K562 (cell line): Measurements from ENCODE around the gene B4GALNT2. TPM values are rescaled to one million over a fixed set of nuclear protein-coding genes. Genes with fewer than 3 reads are reported as not detected.
A peak's percentile ranks its signal among the peaks of the same experiment; 100 is the strongest.

Experiments
- ATAC-seq: fragments of 200-7000 bp; cut with Tn5 transposase; 3 replicates; pipeline ENCODE4 v1.9.1; 2020; ENCODE audit warnings: moderate library complexity
- BruUV-seq: library from RNA; stranded (reverse); fragments of 400-500 nt; replicated peaks from 2 replicates; lab custom pipeline; 2021; lab: Mats Ljungman, UMichigan
- CTCF ChIA-PET: fragments of 300-600 bp; formaldehyde crosslinking; extraction: SDS; loops from one replicate; lab custom pipeline; 2021; ENCODE audit warnings: low intra/inter-chr PET ratio; lab: Yijun Ruan, JAX
- POLR2A ChIA-PET: fragments of 300-600, 350-650 bp; sonication (Branson Sonifier 250); formaldehyde crosslinking; extraction: SDS; loops from one replicate; lab custom pipeline; 2021; ENCODE audit warnings: antibody characterized with exemption, inconsistent platforms; lab: Yijun Ruan, JAX
- DNase-seq, 4 experiments: peaks; one replicate each; pipeline versions ENCODE4 v3.0.0 to v3.0.0-alpha.2; 2011 to 2018; ENCODE audit warnings: low spot score in 3 of 4, mixed read lengths in 3 of 4; ENCODE audit errors: extremely low read depth in 1 of 4
- FAIRE-seq: peaks from 2 replicates; lab custom pipeline; 2011; peaks lifted over from hg19 to GRCh38; lab: Jason Lieb, UNC
- H2AFZ ChIP-seq: 2 replicates; pipeline ENCODE4 v1.6.0; 2011; ENCODE audit warnings: low read depth, low read length, control low read depth, inconsistent platforms
- H3K27ac ChIP-seq: fragments of 200-600 bp; 3 replicates; pipeline ENCODE4 v1.8.0; 2011; ENCODE audit warnings: low read depth, mild to moderate bottlenecking, control low read depth, inconsistent platforms, low read length, moderate library complexity, mixed read lengths; ENCODE audit errors: extremely low read depth
- H3K27me3 ChIP-seq, 2 experiments: fragments of 300-600 bp in 1 of 2; 2 replicates in 1 of 2; 3 replicates in 1 of 2; pipeline versions ENCODE4 v1.6.0 to v1.8.0; 2011; ENCODE audit warnings: inconsistent platforms in 2 of 2, low read length in 2 of 2, mild to moderate bottlenecking in 1 of 2, mixed read lengths in 1 of 2, moderate library complexity in 1 of 2; ENCODE audit not compliant: control insufficient read depth in 2 of 2, insufficient read depth in 2 of 2
- H3K36me3 ChIP-seq: fragments of 300-600 bp; 3 replicates; pipeline ENCODE4 v1.8.0; 2011; ENCODE audit warnings: mild to moderate bottlenecking, low read length, inconsistent platforms; ENCODE audit not compliant: control insufficient read depth, insufficient read depth
- H3K4me1 ChIP-seq, 2 experiments: fragments of 200-600 bp in 1 of 2; replicated peaks in 1 of 2; 2 replicates in 1 of 2; 3 replicates in 1 of 2; pipeline versions ENCODE4 v1.5.1 to v1.8.0; 2011; ENCODE audit warnings: inconsistent platforms in 2 of 2, low read length in 2 of 2, mild to moderate bottlenecking in 1 of 2, mixed read lengths in 1 of 2, moderate library complexity in 1 of 2; ENCODE audit not compliant: control insufficient read depth in 2 of 2, insufficient read depth in 2 of 2
- H3K4me2 ChIP-seq: 2 replicates; pipeline ENCODE4 v1.6.1; 2011; ENCODE audit warnings: low read length, control low read depth, inconsistent platforms, mixed read lengths; ENCODE audit not compliant: insufficient read depth
- H3K4me3 ChIP-seq: fragments of 200-600 bp; sonication (generic), shearing (Covaris generic); 2 replicates; pipeline ENCODE4 v1.5.1; 2016; ENCODE audit warnings: control low read depth, inconsistent platforms
- H3K79me2 ChIP-seq: fragments of 200-600 bp; 3 replicates; pipeline ENCODE4 v1.8.0; 2011; ENCODE audit warnings: low read length, inconsistent platforms; ENCODE audit not compliant: control insufficient read depth, insufficient read depth
- H3K9ac ChIP-seq, 2 experiments: 2 replicates each; pipeline versions ENCODE4 v1.6.0 to v1.6.1; 2011; ENCODE audit warnings: low read depth in 2 of 2, low read length in 2 of 2, control low read depth in 1 of 2, inconsistent platforms in 1 of 2, mild to moderate bottlenecking in 1 of 2, mixed read lengths in 1 of 2; ENCODE audit not compliant: insufficient read depth in 1 of 2
- H3K9me1 ChIP-seq: one replicate; pipeline ENCODE4 v1.6.0; 2011; ENCODE audit warnings: inconsistent platforms, mild to moderate bottlenecking, low read length, moderate library complexity; ENCODE audit not compliant: control insufficient read depth, insufficient read depth
- H3K9me3 ChIP-seq: replicated peaks from 2 replicates; pipeline ENCODE4 v1.5.1; 2011; ENCODE audit warnings: low read depth, low read length, inconsistent platforms; ENCODE audit not compliant: control insufficient read depth, insufficient read depth
- H4K20me1 ChIP-seq: replicated peaks from 2 replicates; pipeline ENCODE4 v1.6.1; 2011; ENCODE audit warnings: low read length, inconsistent platforms, mixed read lengths; ENCODE audit not compliant: control insufficient read depth, insufficient read depth
- BCL6 ChIP-seq: fragments of 250-450 bp; sonication (Bioruptor Pico); IDR thresholded peaks from 2 replicates; pipeline ENCODE4 v1.4.0; 2020
- BRF2 ChIP-seq: IDR thresholded peaks from 3 replicates; pipeline ENCODE4 v1.6.1; 2011; ENCODE audit warnings: borderline replicate concordance, mild to moderate bottlenecking; ENCODE audit not compliant: insufficient read length, insufficient read depth
- E2F4 ChIP-seq: sonication (generic); formaldehyde crosslinking; IDR thresholded peaks from 2 replicates; pipeline ENCODE4 v1.8.0; 2022; ENCODE audit warnings: mild to moderate bottlenecking, low read depth, missing genetic modification reagents
- ELK1 ChIP-seq: sonication (generic); formaldehyde crosslinking; IDR thresholded peaks from 2 replicates; pipeline ENCODE4 v1.8.1; 2022; ENCODE audit warnings: missing genetic modification reagents
- FOS ChIP-seq: IDR thresholded peaks from 3 replicates; pipeline ENCODE4 v1.6.1; 2011; ENCODE audit not compliant: insufficient read length; ENCODE audit errors: extremely low read depth
- FOXA1 ChIP-seq: fragments of 450-650 bp; IDR thresholded peaks from 2 replicates; pipeline ENCODE4 v1.6.1; 2016; ENCODE audit warnings: mild to moderate bottlenecking, borderline replicate concordance
- MEF2A ChIP-seq: IDR thresholded peaks from 2 replicates; pipeline ENCODE4 v1.6.1; 2011; ENCODE audit warnings: low read depth, mild to moderate bottlenecking, low read length, moderate library complexity; ENCODE audit not compliant: control insufficient read depth
- SAFB2 ChIP-seq: fragments of 200-400 bp; formaldehyde crosslinking; IDR thresholded peaks from 2 replicates; pipeline ENCODE4 v1.6.1; 2018; ENCODE audit warnings: borderline replicate concordance, low read length, low read depth, moderate library complexity; ENCODE audit not compliant: severe bottlenecking
- SMC3 ChIP-seq: conservative IDR thresholded peaks from 2 replicates; pipeline ENCODE4 v1.6.1; 2011; ENCODE audit warnings: low read depth, low read length, improper control_type of control experiment; ENCODE audit not compliant: insufficient read depth
- STAT5A ChIP-seq: IDR thresholded peaks from 2 replicates; pipeline ENCODE4 v1.6.1; 2012; ENCODE audit warnings: low read length, inconsistent platforms, borderline replicate concordance
- ZBTB8A ChIP-seq: fragments of 450-650 bp; IDR thresholded peaks from 2 replicates; pipeline ENCODE4 v1.6.1; 2018; ENCODE audit warnings: mild to moderate bottlenecking, moderate library complexity; ENCODE audit not compliant: partially characterized antibody
- ZNF140 ChIP-seq: fragments of 250-450 bp; sonication (Bioruptor Pico); IDR thresholded peaks from 2 replicates; pipeline ENCODE4 v1.8.0; 2021; ENCODE audit warnings: moderate library complexity, mild to moderate bottlenecking, inconsistent platforms
- WGBS: fragments of 100-300 bp; shearing (Covaris generic); methylation state at CpG from one replicate; pipeline ENCODE4 v1.1.6; 2016; ENCODE audit warnings: low coverage, mixed read lengths; ENCODE audit not compliant: insufficient coverage; ENCODE audit errors: missing lambda C conversion rate; 5-methylcytosine and 5-hydroxymethylcytosine counted together
- in situ Hi-C: fragments of 300-500 bp; cut with MboI; formaldehyde crosslinking; loops from 4 replicates; pipeline ENCODE4 v1.15.0; 2018; ENCODE audit warnings: inconsistent platforms, mixed read lengths
- intact Hi-C: fragments of 100-400 bp; cut with micrococcal nuclease; formaldehyde crosslinking; loops from 2 replicates; pipeline ENCODE4 v1.14.2; 2022
- polyA plus RNA-seq, 8 experiments: library from polyadenylated mRNA; depleted of rRNA in 4 of 8; stranded (reverse) in 5 of 8; unstranded in 3 of 8; fragments of >200 nt; fragmentation: Nextera tagmentation in 2 of 8; fragmentation: Illumina TruSeq in 1 of 8; extraction: Ambion mirVana in 2 of 8; extraction: Trizol in 1 of 8; gene quantifications; 2 replicates each; pipeline versions ENCODE4 v1.2.1 to v1.2.3, GENCODE V29; 2011 to 2014; ENCODE audit warnings: inconsistent platforms in 1 of 8, missing spikeins in 1 of 8
- total RNA-seq, 7 experiments: library from RNA; depleted of rRNA in 6 of 7; stranded (reverse); fragments of >200 nt in 6 of 7; fragmentation: Illumina TruSeq in 2 of 7; extraction: Trizol in 2 of 7; gene quantifications; 2 replicates each; pipeline versions ENCODE4 v1.2.1 to v1.2.3, GENCODE V29; 2011 to 2021; ENCODE audit warnings: low replicate concordance in 1 of 7

B4GALNT2 gene
- total and polyA plus RNA-seq, 9 of the 15 experiments (the other 6 are each of a cell fraction or from before 2014, with no cell fraction given) = not detected

- Histone ChIP-seq H3K36me3 (no peaks in the 10 kb centered on the region), H3K9me3 (no peaks in the 10 kb centered on the region), H3K4me2 (no peak overlapping the region), H3K9me1 (no peaks in the 10 kb centered on the region), H3K79me2 (no peaks in the 10 kb centered on the region), H4K20me1 (no peaks in the 10 kb centered on the region), H3K9ac (no peak overlapping the region), H3K4me3 (no peak overlapping the region), H2AFZ (no peak overlapping the region), H3K4me1 (no peaks in the 10 kb centered on the region; a peak in 1 of 5 replicates), H3K27me3 (peaks cover 12 to 45% of the 10 kb centered on the region in 2 experiments), H3K27ac (no peak overlapping the region)
- ChIA-PET CTCF (no interaction called here), POLR2A (no interaction called here)
- 28% methylated on average over 6 of the region's 8 CpGs for WGBS
- in situ Hi-C loops (no loop called here), intact Hi-C loops (no loop called here)
- ATAC-seq (no peak), FAIRE-seq (no peak), DNase-seq (peak in 1 of 4 experiments; percentile 2)
- BruUV-seq = no TSS peak
- no peak for TF ChIP-seq E2F4 (CRISPR knock-in tag)
- TF ChIP-seq FOS = no peak
- no peak for TF ChIP-seq MEF2A
- no peak for TF ChIP-seq STAT5A
- no peak for TF ChIP-seq ELK1 (CRISPR knock-in tag)
- TF ChIP-seq FOXA1 = no peak
- no peak for TF ChIP-seq BRF2
- TF ChIP-seq ZBTB8A = no peak
- no peak for TF ChIP-seq BCL6 (CRISPR knock-in tag)
- no peak for TF ChIP-seq ZNF140 (CRISPR knock-in tag)
- no peak for TF ChIP-seq SAFB2
- TF ChIP-seq SMC3 = no peak
Observed at GRCh38 chr17:49201481-49201927, 68.9 kb downstream of the B4GALNT2 start.
